Lower lobe of right lung (tissue), 2 donors: ENCODE results near the gene WASF2. TPM values are rescaled to one million over a fixed set of nuclear protein-coding genes. Genes with fewer than 3 reads are reported as not detected.
A peak's percentile ranks its signal among the peaks of the same experiment; 100 is the strongest.
"Not testable (repeated sequence)": the region's sequence is repeated elsewhere in the genome, so short reads cannot be mapped to it uniquely, and the experiment has no call there.

Experiments
- ATAC-seq, 2 donors: fragments of 200-7000 bp; cut with Tn5 transposase; one replicate each; pipeline ENCODE4 v1.9.1; 2020 to 2022; ENCODE audit warnings: mild to moderate bottlenecking in 2 of 2, moderate library complexity in 2 of 2
- DNase-seq: peaks from one replicate; pipeline ENCODE4 v3.0.0-alpha.2; 2020
- H3K27ac ChIP-seq: fragments of 200-600 bp; one replicate; pipeline ENCODE4 v1.8.0; 2022
- H3K27me3 ChIP-seq: fragments of 200-600 bp; one replicate; pipeline ENCODE4 v1.8.0; 2022; ENCODE audit warnings: low read depth
- H3K36me3 ChIP-seq: fragments of 200-600 bp; one replicate; pipeline ENCODE4 v1.8.0; 2022; ENCODE audit warnings: mild to moderate bottlenecking
- H3K4me1 ChIP-seq: fragments of 200-600 bp; one replicate; pipeline ENCODE4 v1.8.0; 2022
- H3K4me3 ChIP-seq: fragments of 200-600 bp; one replicate; pipeline ENCODE4 v1.8.0; 2022; ENCODE audit warnings: mild to moderate bottlenecking
- H3K9me3 ChIP-seq: fragments of 200-600 bp; one replicate; pipeline ENCODE4 v1.8.0; 2022
- intact Hi-C: fragments of 100-400 bp; cut with DNase I; formaldehyde crosslinking; loops from one replicate; pipeline ENCODE4 v1.11.0; 2022
- total RNA-seq: library from RNA; stranded (reverse); fragmentation: NEBNext Ultra II Directional; extraction: Animal tissue kit (Norgen Biotek cat#: 25700); gene quantifications from one replicate; pipeline ENCODE4 v1.2.1, GENCODE V29; 2021
- TF ChIP-seq, protein P1 (sequence below): fragments of 200-600 bp; IDR thresholded peaks from one replicate; pipeline ENCODE4 v1.8.0; 2022; ENCODE audit warnings: antibody characterized with exemption, mild to moderate bottlenecking
- donor health status: DM: no; HTN: yes; CAD: no; lungs with severe emphysema.

Gene WASF2
- total RNA-seq, 1 donor from 2014 or later, result 159 TPM

DNA sequence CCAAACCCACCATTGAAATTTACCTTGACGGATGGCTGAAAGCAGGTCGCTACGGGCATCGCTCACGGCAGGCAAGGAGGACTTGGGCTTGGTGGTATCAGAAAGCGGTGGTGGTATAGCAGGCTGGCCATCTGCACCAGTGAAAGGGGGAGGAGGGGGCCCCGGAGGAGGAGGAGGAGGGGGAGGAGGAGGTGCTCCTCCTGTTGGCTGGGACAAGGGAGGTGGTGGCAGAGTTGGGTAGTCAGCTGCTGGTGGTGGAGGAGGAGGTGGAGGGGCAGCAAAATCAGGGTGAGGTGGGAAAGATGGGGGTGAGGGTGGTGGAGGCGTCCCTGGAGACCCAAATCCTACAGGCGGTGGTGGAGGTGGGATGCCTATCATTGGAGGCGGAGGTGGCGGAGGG lies 80.3 kb downstream of the WASF2 start:
- TF ChIP-seq, protein P1, sequence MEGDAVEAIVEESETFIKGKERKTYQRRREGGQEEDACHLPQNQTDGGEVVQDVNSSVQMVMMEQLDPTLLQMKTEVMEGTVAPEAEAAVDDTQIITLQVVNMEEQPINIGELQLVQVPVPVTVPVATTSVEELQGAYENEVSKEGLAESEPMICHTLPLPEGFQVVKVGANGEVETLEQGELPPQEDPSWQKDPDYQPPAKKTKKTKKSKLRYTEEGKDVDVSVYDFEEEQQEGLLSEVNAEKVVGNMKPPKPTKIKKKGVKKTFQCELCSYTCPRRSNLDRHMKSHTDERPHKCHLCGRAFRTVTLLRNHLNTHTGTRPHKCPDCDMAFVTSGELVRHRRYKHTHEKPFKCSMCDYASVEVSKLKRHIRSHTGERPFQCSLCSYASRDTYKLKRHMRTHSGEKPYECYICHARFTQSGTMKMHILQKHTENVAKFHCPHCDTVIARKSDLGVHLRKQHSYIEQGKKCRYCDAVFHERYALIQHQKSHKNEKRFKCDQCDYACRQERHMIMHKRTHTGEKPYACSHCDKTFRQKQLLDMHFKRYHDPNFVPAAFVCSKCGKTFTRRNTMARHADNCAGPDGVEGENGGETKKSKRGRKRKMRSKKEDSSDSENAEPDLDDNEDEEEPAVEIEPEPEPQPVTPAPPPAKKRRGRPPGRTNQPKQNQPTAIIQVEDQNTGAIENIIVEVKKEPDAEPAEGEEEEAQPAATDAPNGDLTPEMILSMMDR, result no peak
- peaks cover 94% of the 10 kb centered on the region for H3K36me3 ChIP-seq

DNA sequence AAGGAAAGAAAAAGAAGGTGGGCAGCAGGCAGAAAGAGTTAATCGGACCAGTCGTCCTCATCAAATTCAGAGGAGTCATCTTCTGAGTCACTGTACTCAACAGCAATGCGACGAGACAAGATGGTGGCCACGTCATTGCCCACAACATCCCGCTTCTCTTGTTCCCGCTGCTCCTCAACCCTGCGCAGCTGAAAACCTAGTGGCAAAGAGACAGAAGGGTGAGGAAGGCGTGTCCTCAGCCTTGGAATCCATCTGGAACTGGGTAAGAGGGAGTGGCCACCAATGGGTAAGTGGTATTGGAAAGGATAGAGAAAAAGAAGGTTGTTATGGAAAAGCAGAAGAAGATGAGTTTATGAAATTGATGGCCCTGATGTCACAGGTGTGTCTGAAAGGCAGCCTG lies 81.8 kb downstream of the WASF2 start:
- H3K4me1 ChIP-seq, result peaks cover 35% of the 10 kb centered on the region
- no peak for ATAC-seq

More for the DNA sequence above, 80.3 kb downstream of the WASF2 start:
- Histone ChIP-seq H3K9me3 (no peaks in the 10 kb centered on the region), H3K4me3 (no peak overlapping the region), H3K27ac (no peak overlapping the region), H3K27me3 (no peaks in the 10 kb centered on the region), H3K4me1 (peaks cover 25% of the 10 kb centered on the region)
- DNase-seq (no peak), ATAC-seq (no peak)
- intact Hi-C loops, result no loop called here

DNA sequence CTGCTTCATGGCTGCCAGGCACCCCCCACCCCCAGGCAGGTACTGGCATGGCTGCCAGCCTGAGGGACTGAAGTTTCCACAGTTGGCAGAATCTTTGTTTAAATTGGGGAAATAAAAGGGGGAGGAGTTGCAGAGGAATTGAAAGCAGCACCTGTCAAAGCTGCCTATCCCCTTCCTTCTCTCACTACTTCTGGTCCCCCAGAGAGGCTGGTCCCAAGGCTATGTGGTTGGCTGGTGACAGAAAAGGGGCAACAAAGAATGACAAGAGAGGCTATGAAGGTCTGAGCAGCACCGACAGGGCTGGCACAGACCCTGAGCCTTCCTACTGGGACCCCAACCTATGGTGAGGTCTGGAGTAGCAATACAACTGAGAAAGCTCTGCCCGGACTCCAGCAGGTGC lies 83.2 kb downstream of the WASF2 start:
- ATAC-seq, H3K27me3 ChIP-seq, intact Hi-C loops, DNase-seq, H3K4me3 ChIP-seq, H3K9me3 ChIP-seq: not testable (repeated sequence)
- Histone ChIP-seq H3K36me3 (peaks cover 67% of the 10 kb centered on the region), H3K27ac (peak overlapping the region; percentile 41), H3K4me1 (peaks cover 45% of the 10 kb centered on the region)

More for the DNA sequence above, 81.8 kb downstream of the WASF2 start:
- H3K9me3 ChIP-seq, result no peaks in the 10 kb centered on the region
- H3K4me3 ChIP-seq, result no peak overlapping the region
- intact Hi-C loops, result no loop called here
- peaks cover 81% of the 10 kb centered on the region for H3K36me3 ChIP-seq
- TF ChIP-seq, protein P1, result no peak
- no peak overlapping the region for H3K27ac ChIP-seq
- no peak for DNase-seq
- no peaks in the 10 kb centered on the region for H3K27me3 ChIP-seq

DNA sequence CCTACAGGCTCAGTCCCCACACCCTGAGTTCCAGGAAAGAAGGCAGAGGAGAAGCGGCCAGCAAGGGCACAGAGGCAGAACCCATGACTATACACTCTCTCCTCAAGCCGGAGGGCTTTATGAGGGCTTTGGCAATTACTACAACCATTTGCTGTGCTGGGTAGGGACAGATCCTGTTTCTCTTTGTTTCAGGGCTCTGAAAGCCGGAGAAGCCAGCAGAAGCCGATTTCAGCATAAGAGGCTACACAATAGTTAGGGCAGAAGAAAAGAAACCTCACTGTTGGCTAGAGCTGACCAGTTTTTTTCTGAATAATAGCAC lies 83.6 kb downstream of the WASF2 start:
- no peak overlapping the region for H3K4me3 ChIP-seq
- ATAC-seq (no peak), DNase-seq (no peak)
- no peaks in the 10 kb centered on the region for H3K9me3 ChIP-seq
- H3K4me1 ChIP-seq, result peaks cover 49% of the 10 kb centered on the region
- no peaks in the 10 kb centered on the region for H3K27me3 ChIP-seq
- intact Hi-C loops, result no loop called here
- peak overlapping the region; percentile 41 for H3K27ac ChIP-seq
- H3K36me3 ChIP-seq, result peaks cover 62% of the 10 kb centered on the region
- TF ChIP-seq, protein P1, result no peak

DNA sequence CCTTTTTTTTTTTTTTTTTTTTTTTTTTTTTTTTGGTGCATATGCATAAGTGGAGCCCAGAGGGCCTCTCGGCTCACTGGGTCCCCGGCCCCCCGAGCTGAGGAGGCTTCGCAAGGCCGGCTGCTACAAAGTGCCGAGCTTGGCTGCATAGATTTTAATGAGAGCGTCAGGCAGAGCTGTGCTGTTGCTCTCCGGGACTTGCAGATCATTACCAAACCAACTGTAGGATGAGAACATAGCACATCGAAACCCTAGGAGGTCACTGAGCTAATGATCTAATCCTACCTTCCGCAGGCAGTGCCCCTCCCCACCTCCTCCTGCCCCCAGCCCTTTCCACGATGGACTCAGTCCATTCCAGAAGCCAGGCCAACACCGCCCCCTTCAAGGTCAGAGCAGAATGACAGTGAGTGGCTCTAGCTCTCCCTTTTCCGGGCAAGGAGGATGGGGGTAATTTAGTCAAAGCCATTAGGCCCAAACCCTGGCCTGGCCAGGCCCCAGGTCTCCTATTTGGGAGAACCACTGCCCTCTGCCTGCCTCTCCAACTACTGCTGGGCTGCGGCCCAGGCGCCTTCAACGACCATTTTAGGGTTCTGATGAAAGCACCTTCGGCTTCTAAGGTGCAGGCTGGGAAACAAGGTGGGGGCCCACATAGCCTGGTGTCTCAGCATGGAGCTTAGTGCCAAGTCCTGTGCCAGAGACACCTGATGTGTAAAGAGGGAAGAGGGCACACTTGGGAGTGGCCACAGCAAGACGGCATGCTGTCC lies 84.2 kb downstream of the WASF2 start:
- H3K4me3 ChIP-seq, H3K9me3 ChIP-seq, H3K27me3 ChIP-seq, DNase-seq, ATAC-seq, intact Hi-C loops: not testable (repeated sequence)
- H3K36me3 ChIP-seq, result peaks cover 57% of the 10 kb centered on the region
- H3K27ac ChIP-seq, result peak overlapping the region; percentile 58
- peaks cover 54% of the 10 kb centered on the region for H3K4me1 ChIP-seq

DNA sequence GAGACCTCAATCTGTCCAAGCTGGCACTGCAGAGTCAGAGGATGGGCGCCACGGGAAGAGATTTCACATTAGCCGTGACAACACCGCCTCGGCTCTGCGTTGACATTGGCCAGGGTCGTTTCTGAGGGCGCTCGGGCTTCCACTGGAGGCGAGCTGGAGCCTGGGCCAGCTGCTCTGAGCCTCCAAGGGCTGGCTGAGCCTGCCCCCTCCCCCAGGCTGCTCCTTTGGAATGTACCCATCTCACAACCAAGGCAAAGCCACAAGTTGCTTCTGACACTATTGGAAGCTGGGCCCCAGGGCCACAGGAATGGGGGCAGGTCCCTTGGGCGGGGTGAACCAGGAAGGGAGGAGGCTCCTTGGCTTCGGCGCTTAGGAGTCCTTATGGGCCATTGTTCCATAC lies 84.9 kb downstream of the WASF2 start:
- peak overlapping the region; percentile 58 for H3K27ac ChIP-seq
- peaks cover 50% of the 10 kb centered on the region for H3K36me3 ChIP-seq
- H3K4me1 ChIP-seq, result peaks cover 60% of the 10 kb centered on the region
- no peaks in the 10 kb centered on the region for H3K27me3 ChIP-seq
- H3K9me3 ChIP-seq, result no peaks in the 10 kb centered on the region
- TF ChIP-seq, protein P1, result no peak
- intact Hi-C loops, result no loop called here
- ATAC-seq (peak in 1 of 2 donors; percentile 6), DNase-seq (no peak)
- H3K4me3 ChIP-seq, result no peak overlapping the region
